Liver (tissue), 9 donors: Measurements from ENCODE around the gene STYX. TPM values are rescaled to one million over a fixed set of nuclear protein-coding genes. Genes with fewer than 3 reads are reported as not detected.

Experiments
- DNase-seq: peaks from one replicate; pipeline ENCODE4 v3.0.0-alpha.2; 2017; ENCODE audit warnings: low spot score
- H3K27ac ChIP-seq, 2 donors: one replicate each; pipeline ENCODE4 v1.7.0; 2013; ENCODE audit warnings: inconsistent platforms in 2 of 2, low read length in 2 of 2, control low read depth in 1 of 2, low read depth in 1 of 2, mild to moderate bottlenecking in 1 of 2
- H3K27me3 ChIP-seq, 4 donors: one replicate each; pipeline versions ENCODE4 v1.6.1 to v1.7.0; 2013; ENCODE audit warnings: low read length in 3 of 4, inconsistent platforms in 1 of 4, mild to moderate bottlenecking in 1 of 4, moderate library complexity in 1 of 4; ENCODE audit not compliant: control insufficient read depth in 4 of 4, insufficient read depth in 4 of 4
- H3K36me3 ChIP-seq, 4 donors: one replicate each; pipeline versions ENCODE4 v1.6.1 to v1.7.0; 2013; ENCODE audit warnings: low read length in 3 of 4, mild to moderate bottlenecking in 3 of 4, low read depth in 1 of 4, moderate library complexity in 1 of 4; ENCODE audit not compliant: control insufficient read depth in 4 of 4, insufficient read depth in 3 of 4
- H3K4me1 ChIP-seq, 4 donors: one replicate each; pipeline versions ENCODE4 v1.6.1 to v1.7.0; 2013; ENCODE audit warnings: low read length in 3 of 4, mild to moderate bottlenecking in 3 of 4, moderate library complexity in 1 of 4; ENCODE audit not compliant: control insufficient read depth in 4 of 4, insufficient read depth in 4 of 4
- H3K4me3 ChIP-seq, 3 donors: one replicate each; pipeline versions ENCODE4 v1.6.1 to v1.7.0; 2013; ENCODE audit warnings: low read length in 3 of 3, control low read depth in 1 of 3, low read depth in 1 of 3, mild to moderate bottlenecking in 1 of 3
- H3K9ac ChIP-seq, 2 donors: one replicate each; pipeline ENCODE4 v1.7.0; 2013; ENCODE audit warnings: low read length in 2 of 2, mild to moderate bottlenecking in 2 of 2, moderate library complexity in 2 of 2, control low read depth in 1 of 2, low read depth in 1 of 2
- H3K9me3 ChIP-seq, 4 donors: one replicate each; pipeline versions ENCODE4 v1.6.1 to v1.7.0; 2013; ENCODE audit warnings: low read length in 3 of 4; ENCODE audit not compliant: control insufficient read depth in 4 of 4
- ATF3 ChIP-seq: IDR thresholded peaks from 2 replicates; pipeline ENCODE4 v1.6.1; 2016; ENCODE audit warnings: antibody characterized with exemption
- CTCF ChIP-seq: fragments of 150-350 bp; IDR thresholded peaks from 2 replicates; pipeline ENCODE4 v1.5.1; 2017; ENCODE audit warnings: improper control_type of control experiment, low read depth, low read length; ENCODE audit not compliant: missing input control
- EGR1 ChIP-seq, 2 donors: IDR thresholded peaks; 2 replicates each; pipeline ENCODE4 v1.6.1; 2016 to 2018; ENCODE audit warnings: antibody characterized with exemption in 2 of 2, low read depth in 2 of 2
- FOXA1 ChIP-seq: IDR thresholded peaks from 2 replicates; pipeline ENCODE4 v1.6.1; 2016; ENCODE audit warnings: antibody characterized with exemption
- FOXA2 ChIP-seq: IDR thresholded peaks from 2 replicates; pipeline ENCODE4 v1.6.1; 2016; ENCODE audit warnings: antibody characterized with exemption
- GABPA ChIP-seq, 2 donors: IDR thresholded peaks in 1 of 2; conservative IDR thresholded peaks in 1 of 2; 2 replicates each; pipeline ENCODE4 v1.6.1; 2016; ENCODE audit warnings: antibody characterized with exemption in 2 of 2, mild to moderate bottlenecking in 1 of 2, moderate library complexity in 1 of 2
- HNF4A ChIP-seq, 2 donors: conservative IDR thresholded peaks; 2 replicates each; pipeline ENCODE4 v1.6.1; 2016; ENCODE audit warnings: antibody characterized with exemption in 2 of 2, mild to moderate bottlenecking in 2 of 2
- HNF4G ChIP-seq: IDR thresholded peaks from 2 replicates; pipeline ENCODE4 v1.6.1; 2016; ENCODE audit warnings: antibody characterized with exemption
- JUND ChIP-seq, 2 donors: IDR thresholded peaks; 2 replicates each; pipeline ENCODE4 v1.6.1; 2016; ENCODE audit warnings: antibody characterized with exemption in 2 of 2
- MAX ChIP-seq: IDR thresholded peaks from 2 replicates; pipeline ENCODE4 v1.6.1; 2016; ENCODE audit warnings: antibody characterized with exemption
- NR2F2 ChIP-seq: IDR thresholded peaks from 2 replicates; pipeline ENCODE4 v1.6.1; 2016; ENCODE audit warnings: antibody characterized with exemption
- RAD21 ChIP-seq, 2 donors: IDR thresholded peaks; 2 replicates each; pipeline ENCODE4 v1.6.1; 2016; ENCODE audit warnings: antibody characterized with exemption in 2 of 2, mild to moderate bottlenecking in 2 of 2
- REST ChIP-seq: IDR thresholded peaks from 2 replicates; pipeline ENCODE4 v1.6.1; 2016; ENCODE audit warnings: antibody characterized with exemption, mild to moderate bottlenecking
- RXRA ChIP-seq, 2 donors: IDR thresholded peaks; 2 replicates each; pipeline ENCODE4 v1.6.1; 2017 to 2018; ENCODE audit warnings: antibody characterized with exemption in 2 of 2, mild to moderate bottlenecking in 1 of 2
- SP1 ChIP-seq: IDR thresholded peaks from 2 replicates; pipeline ENCODE4 v1.6.1; 2018; ENCODE audit warnings: antibody characterized with exemption, mild to moderate bottlenecking
- TAF1 ChIP-seq: conservative IDR thresholded peaks from 2 replicates; pipeline ENCODE4 v1.6.1; 2016; ENCODE audit warnings: antibody characterized with exemption, mild to moderate bottlenecking
- YY1 ChIP-seq: IDR thresholded peaks from 2 replicates; pipeline ENCODE4 v1.6.1; 2016; ENCODE audit warnings: antibody characterized with exemption, mild to moderate bottlenecking
- ZBTB33 ChIP-seq: IDR thresholded peaks from 2 replicates; pipeline ENCODE4 v1.6.1; 2016; ENCODE audit warnings: antibody characterized with exemption
- WGBS: extraction: QIAGEN DNeasy Blood & Tissue Kit; methylation state at CpG from one replicate; pipeline ENCODE4 v1.1.7; 2013; 5-methylcytosine and 5-hydroxymethylcytosine counted together
- polyA plus RNA-seq, 2 donors: library from polyadenylated mRNA; stranded (reverse) in 1 of 2; unstranded in 1 of 2; fragments of 200-250 nt in 1 of 2; fragments of >200 nt in 1 of 2; fragmentation: Nextera tagmentation in 1 of 2; extraction: Ambion mirVana in 1 of 2; gene quantifications; one replicate each; pipeline versions ENCODE4 v1.2.1 to v1.2.3, GENCODE V29; 2013 to 2015
- total RNA-seq, 2 donors: library from RNA; depleted of rRNA; stranded (reverse); fragments of >200 nt; gene quantifications; one replicate each; pipeline ENCODE4 v1.2.3, GENCODE V29; 2014
- donor health status: healthy.
- donor health status: healthy.
- donor health status: healthy.
- donor health status: healthy.
- donor health status: healthy.

Gene STYX
- total and polyA plus RNA-seq, 4 donors, result 5.9 to 21.2 (median 17.3) TPM

- Histone ChIP-seq H3K9me3 (no peaks in the 10 kb centered on the region), H3K9ac (no peak overlapping the region), H3K4me1 (peaks cover 8 to 49% (median 19%) of the 10 kb centered on the region in 4 donors), H3K27ac (no peak overlapping the region), H3K36me3 (peaks cover 0 to 4% (median 3%) of the 10 kb centered on the region in 4 donors), H3K4me3 (no peak overlapping the region), H3K27me3 (no peaks in the 10 kb centered on the region)
- 98% methylated on average over 9 of the region's 9 CpGs for whole genome bisulfite sequencing
- TF ChIP-seq REST (no peak), TAF1 (no peak), FOXA1 (no peak), SP1 (no peak), MAX (no peak), EGR1 (IDR thresholded peaks at IDR 0.05; ENCODE audit: low read depth in 2 of 2) (no peak), FOXA2 (no peak), RAD21 (IDR thresholded peaks at IDR 0.05) (no peak), JUND (IDR thresholded peaks at IDR 0.05) (no peak), RXRA (IDR thresholded peaks at IDR 0.05) (no peak), HNF4A (conservative IDR thresholded peaks at IDR 0.05) (no peak), YY1 (no peak), GABPA (IDR thresholded peaks at IDR 0.05 in 1 of 2, conservative IDR thresholded peaks at IDR 0.05 in 1 of 2) (no peak)
- no peak for DNase-seq
Measured at GRCh38 chr14:52733824-52734223, 3.9 kb downstream of the STYX start.

GRCh38 chr14:52735921-52736489 is 6.0 kb downstream of the STYX start:
- no peak for DNase-seq
- peaks cover 0 to 5% (median 4%) of the 10 kb centered on the region in 4 donors for H3K36me3 ChIP-seq
- WGBS, result 35% methylated on average over 1 of the region's 1 CpG
- no peak for TF ChIP-seq MAX
- TF ChIP-seq JUND (IDR thresholded peaks at IDR 0.05), result no peak
- TF ChIP-seq SP1, result no peak
- no peak for TF ChIP-seq RXRA (IDR thresholded peaks at IDR 0.05)
- TF ChIP-seq TAF1, result no peak
- no peak for TF ChIP-seq CTCF
- TF ChIP-seq GABPA (IDR thresholded peaks at IDR 0.05 in 1 of 2, conservative IDR thresholded peaks at IDR 0.05 in 1 of 2), result no peak
- TF ChIP-seq EGR1 (IDR thresholded peaks at IDR 0.05; ENCODE audit: low read depth in 2 of 2), result no peak
- no peak for TF ChIP-seq NR2F2
- no peak for TF ChIP-seq HNF4A (conservative IDR thresholded peaks at IDR 0.05)
- no peak for TF ChIP-seq RAD21 (IDR thresholded peaks at IDR 0.05)
- no peak for TF ChIP-seq REST
- no peak for TF ChIP-seq YY1
- TF ChIP-seq ZBTB33, result no peak
- TF ChIP-seq HNF4G, result no peak
- no peak for TF ChIP-seq FOXA1
- TF ChIP-seq ATF3, result no peak
- no peak for TF ChIP-seq FOXA2
- H3K4me1 ChIP-seq, result peaks cover 8 to 46% (median 19%) of the 10 kb centered on the region in 4 donors
- H3K27ac ChIP-seq, result peak overlapping the region; percentile 36 to 57
- no peaks in the 10 kb centered on the region for H3K27me3 ChIP-seq
- H3K9ac ChIP-seq, result no peak overlapping the region
- H3K9me3 ChIP-seq, result no peaks in the 10 kb centered on the region
- no peak overlapping the region for H3K4me3 ChIP-seq
